Fibroblast of the aortic adventitia (primary cell): ENCODE results near the gene BTBD1. TPM values are rescaled to one million over a fixed set of nuclear protein-coding genes. Genes with fewer than 3 reads are reported as not detected.

Experiments used
- DNase-seq: peaks from one replicate; pipeline ENCODE4 v3.0.0-alpha.2; 2010; ENCODE audit warnings: low read depth
- H3K4me3 ChIP-seq: 2 replicates; pipeline ENCODE4 v1.5.1; 2011; ENCODE audit warnings: low read depth, mild to moderate bottlenecking, control low read depth, low read length, moderate library complexity
- CTCF ChIP-seq: IDR thresholded peaks from 2 replicates; pipeline ENCODE4 v1.5.1; 2011; ENCODE audit warnings: mild to moderate bottlenecking, low read length, control low read depth, inconsistent platforms; ENCODE audit not compliant: insufficient read depth
- total RNA-seq: library from RNA; depleted of rRNA; stranded (reverse); fragments of >200 nt; gene quantifications from 2 replicates; pipeline ENCODE4 v1.2.3, GENCODE V29; 2012; ENCODE audit warnings: low replicate concordance

Gene BTBD1
- total RNA-seq, 1 donor, result 102 TPM

GRCh38 chr15:83112233-83112955, 45.3 kb upstream of the BTBD1 start:
- no peak overlapping the region for H3K4me3 ChIP-seq
- peak; percentile 86 for DNase-seq

DNA sequence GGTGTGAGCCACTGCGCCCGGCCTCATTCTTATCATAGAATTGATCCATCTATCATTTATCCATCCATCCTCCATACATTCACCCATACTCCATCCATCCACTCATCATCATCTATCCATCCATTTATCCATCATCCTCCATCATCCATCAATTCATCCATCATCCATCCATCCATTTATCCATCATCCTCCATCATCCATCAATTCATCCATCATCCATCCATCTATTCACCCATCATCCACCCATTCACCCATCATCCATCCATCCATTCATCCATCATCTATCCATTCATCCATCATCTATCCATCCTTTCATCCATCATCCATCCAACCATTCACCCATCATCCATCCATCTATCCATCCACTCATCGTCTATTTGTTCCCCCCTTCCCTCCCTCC, 44.1 kb upstream of the BTBD1 start:
- no peak for TF ChIP-seq CTCF
- no peak overlapping the region for H3K4me3 ChIP-seq
- no peak for DNase-seq

More at GRCh38 chr15:83112233-83112955, 45.3 kb upstream of the BTBD1 start:
- TF ChIP-seq CTCF, result peak; percentile 33

- DNase-seq, result no peak
- H3K4me3 ChIP-seq, result no peak overlapping the region
- TF ChIP-seq CTCF, result no peak
Observed at GRCh38 chr15:83110381-83110780, 43.3 kb upstream of the BTBD1 start.

DNA sequence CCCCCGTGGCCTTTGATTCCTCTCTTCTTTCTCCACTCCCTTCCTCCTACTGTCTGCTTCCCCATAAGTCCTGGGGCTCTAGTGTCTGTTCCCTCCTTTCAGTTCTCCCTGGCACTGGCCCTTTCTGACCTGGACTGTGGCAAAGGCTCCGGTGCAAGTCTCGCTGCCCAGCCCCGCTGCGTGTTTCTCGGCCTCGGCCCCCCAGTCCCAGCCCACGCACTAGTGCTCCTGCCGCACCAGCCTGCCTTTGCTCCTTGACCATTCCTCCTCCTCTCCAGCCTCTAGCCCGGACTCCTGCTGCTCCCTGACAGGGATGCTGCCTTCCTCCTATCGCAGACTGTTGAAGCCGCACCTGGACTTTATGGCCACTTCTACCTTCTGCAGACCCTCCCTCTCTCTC, 42.5 kb upstream of the BTBD1 start:
- no peak for DNase-seq
- H3K4me3 ChIP-seq, result no peak overlapping the region
- TF ChIP-seq CTCF, result no peak

DNA sequence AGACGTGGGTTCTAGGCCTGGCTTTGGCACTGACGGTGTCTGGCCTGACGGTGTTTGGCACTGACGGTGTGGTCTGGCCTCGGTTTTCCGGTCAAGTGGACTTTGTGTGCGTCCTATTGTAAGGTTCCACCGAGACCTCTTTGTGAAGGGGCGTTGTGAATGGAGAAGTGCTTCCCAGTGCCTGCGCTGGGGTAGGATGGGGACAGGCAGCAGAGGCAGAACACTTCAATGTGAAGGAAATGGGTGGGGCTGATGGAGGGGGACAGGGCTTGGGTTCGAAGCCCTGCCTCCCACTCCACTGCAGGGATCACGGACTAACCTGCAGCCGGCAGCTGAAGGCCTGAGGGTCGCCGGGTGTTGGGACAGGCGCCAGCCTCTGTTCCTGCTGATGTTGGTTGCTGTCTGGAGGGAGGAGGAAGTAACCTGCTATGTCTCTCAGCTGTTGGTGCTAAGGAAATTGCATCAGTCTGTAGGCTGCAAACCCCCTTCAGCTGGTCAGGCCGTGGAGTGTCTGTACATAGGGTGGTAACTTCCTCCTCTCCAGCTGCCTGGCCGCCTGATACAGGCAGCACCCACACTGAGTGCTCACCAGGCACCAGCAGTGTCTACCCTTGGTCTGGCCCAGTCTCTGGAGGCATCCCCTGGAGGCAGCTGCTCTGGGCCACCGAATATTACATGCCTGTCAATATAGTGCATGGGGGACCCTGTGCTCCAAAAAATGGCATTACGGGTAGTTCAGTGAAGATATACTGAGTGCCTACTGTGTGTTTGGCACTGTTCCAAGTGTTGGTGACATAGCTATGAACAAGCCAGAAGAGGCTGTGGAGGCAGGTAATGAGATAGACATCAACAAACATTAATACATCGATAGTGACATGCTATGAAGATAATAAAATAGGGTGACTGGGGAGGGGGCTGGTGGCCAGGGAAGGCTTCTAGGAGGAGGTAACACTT, 41.5 kb upstream of the BTBD1 start:
- no peak for TF ChIP-seq CTCF
- peak overlapping the region; percentile 57 for H3K4me3 ChIP-seq
- peak; percentile 23 for DNase-seq

DNA sequence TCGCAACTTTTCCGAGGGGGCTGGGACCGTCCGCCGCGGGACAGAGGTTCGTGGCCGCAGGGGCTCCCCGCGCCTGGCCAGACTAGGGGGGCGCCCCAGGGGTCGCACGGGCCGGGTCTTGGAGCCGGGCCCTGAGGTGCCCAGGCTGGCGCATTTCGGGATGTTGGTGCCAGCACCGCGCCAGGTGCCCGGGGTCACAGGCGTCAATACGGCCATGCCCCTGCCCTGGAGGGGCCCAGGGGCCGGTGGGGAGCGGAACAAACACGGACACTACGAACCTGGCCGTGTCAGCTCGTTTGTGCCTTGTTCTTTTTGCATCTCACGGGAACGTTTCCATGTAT, 40.8 kb upstream of the BTBD1 start:
- TF ChIP-seq CTCF, result no peak
- H3K4me3 ChIP-seq, result peak overlapping the region; percentile 57
- no peak for DNase-seq
